ENCODE results near the gene MRPL1.

MRPL1 gene

GRCh38 chr4:77911842-77912450 lies 49.3 kb downstream of the MRPL1 start:
- no peak for DNase-seq (ENCODE audit: extremely low read depth, low read depth)
- no peak overlapping the region for H3K4me3 ChIP-seq (replicated peaks; ENCODE audit: low read depth, low read length)
- TF ChIP-seq, protein P1, sequence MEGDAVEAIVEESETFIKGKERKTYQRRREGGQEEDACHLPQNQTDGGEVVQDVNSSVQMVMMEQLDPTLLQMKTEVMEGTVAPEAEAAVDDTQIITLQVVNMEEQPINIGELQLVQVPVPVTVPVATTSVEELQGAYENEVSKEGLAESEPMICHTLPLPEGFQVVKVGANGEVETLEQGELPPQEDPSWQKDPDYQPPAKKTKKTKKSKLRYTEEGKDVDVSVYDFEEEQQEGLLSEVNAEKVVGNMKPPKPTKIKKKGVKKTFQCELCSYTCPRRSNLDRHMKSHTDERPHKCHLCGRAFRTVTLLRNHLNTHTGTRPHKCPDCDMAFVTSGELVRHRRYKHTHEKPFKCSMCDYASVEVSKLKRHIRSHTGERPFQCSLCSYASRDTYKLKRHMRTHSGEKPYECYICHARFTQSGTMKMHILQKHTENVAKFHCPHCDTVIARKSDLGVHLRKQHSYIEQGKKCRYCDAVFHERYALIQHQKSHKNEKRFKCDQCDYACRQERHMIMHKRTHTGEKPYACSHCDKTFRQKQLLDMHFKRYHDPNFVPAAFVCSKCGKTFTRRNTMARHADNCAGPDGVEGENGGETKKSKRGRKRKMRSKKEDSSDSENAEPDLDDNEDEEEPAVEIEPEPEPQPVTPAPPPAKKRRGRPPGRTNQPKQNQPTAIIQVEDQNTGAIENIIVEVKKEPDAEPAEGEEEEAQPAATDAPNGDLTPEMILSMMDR (IDR thresholded peaks at IDR 0.05; ENCODE audit: low read depth, low read length, missing control alignments): no peak

DNA sequence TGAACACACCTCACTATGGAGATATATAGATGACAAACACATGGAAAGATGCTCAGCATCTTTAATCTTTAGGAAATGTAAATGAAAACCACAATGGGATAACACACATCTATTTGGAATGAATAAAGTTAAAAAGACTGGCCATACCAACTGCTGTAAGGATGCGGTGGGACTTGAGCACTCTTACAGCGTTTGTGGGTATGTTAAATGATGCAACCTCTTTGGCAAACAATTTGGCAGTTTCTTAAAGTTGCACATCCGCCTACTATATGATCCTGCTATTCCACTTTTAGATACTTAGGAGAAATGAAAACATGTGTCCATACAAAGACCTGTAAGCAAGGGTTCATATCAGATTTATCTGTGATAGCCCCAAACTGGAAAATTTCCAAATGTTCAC lies 50.7 kb downstream of the MRPL1 start:
- TF ChIP-seq, protein P1 (IDR thresholded peaks at IDR 0.05; ENCODE audit: low read depth, low read length, missing control alignments): no peak
- H3K4me3 ChIP-seq (replicated peaks; ENCODE audit: low read depth, low read length): no peak overlapping the region
- DNase-seq (ENCODE audit: extremely low read depth, low read depth): no peak

- H3K4me3 ChIP-seq (replicated peaks; ENCODE audit: low read depth, low read length): no peak overlapping the region
- TF ChIP-seq, protein P1 (IDR thresholded peaks at IDR 0.05; ENCODE audit: low read depth, low read length, missing control alignments): no peak
- no peak for DNase-seq (ENCODE audit: extremely low read depth, low read depth)
Observed at GRCh38 chr4:77917075-77917474, 54.4 kb downstream of the MRPL1 start.

- TF ChIP-seq, protein P1 (IDR thresholded peaks at IDR 0.05; ENCODE audit: low read depth, low read length, missing control alignments): no peak
Observed at GRCh38 chr4:77917601-77918000, 55.0 kb downstream of the MRPL1 start.

GRCh38 chr4:77920371-77920770 lies 57.7 kb downstream of the MRPL1 start:
- no peak for DNase-seq (ENCODE audit: extremely low read depth, low read depth)
- TF ChIP-seq, protein P1 (IDR thresholded peaks at IDR 0.05; ENCODE audit: low read depth, low read length, missing control alignments): no peak
- no peak overlapping the region for H3K4me3 ChIP-seq (replicated peaks; ENCODE audit: low read depth, low read length)

More at GRCh38 chr4:77917601-77918000, 55.0 kb downstream of the MRPL1 start:
- H3K4me3 ChIP-seq (replicated peaks; ENCODE audit: low read depth, low read length): no peak overlapping the region
- no peak for DNase-seq (ENCODE audit: extremely low read depth, low read depth)

DNA sequence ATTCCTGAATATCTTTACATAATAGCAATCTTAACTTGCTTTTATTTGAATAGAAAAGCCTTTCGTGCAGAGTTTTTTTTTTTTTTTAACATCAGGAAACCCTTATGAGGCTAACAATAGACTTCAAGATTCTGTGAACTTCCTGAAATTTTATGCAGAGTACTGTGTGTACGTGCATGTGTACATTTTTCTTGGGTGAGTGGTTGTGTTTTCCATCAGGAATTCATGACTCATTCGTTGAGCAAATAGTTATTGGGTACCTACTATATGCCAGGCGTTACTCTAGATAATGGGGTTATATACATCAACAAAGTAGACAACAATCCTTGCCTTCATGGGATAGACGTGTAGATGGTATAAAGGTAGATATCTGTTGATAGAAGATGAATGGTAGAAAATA lies 59.1 kb downstream of the MRPL1 start:
- no peak overlapping the region for H3K4me3 ChIP-seq (replicated peaks; ENCODE audit: low read depth, low read length)
- peak; percentile 86 for DNase-seq (ENCODE audit: extremely low read depth, low read depth)

More for the DNA sequence above, 59.1 kb downstream of the MRPL1 start:
- TF ChIP-seq, protein P1 (IDR thresholded peaks at IDR 0.05; ENCODE audit: low read depth, low read length, missing control alignments): no peak
